ENCODE measurements around the gene ABHD12.

The ABHD12 gene

DNA sequence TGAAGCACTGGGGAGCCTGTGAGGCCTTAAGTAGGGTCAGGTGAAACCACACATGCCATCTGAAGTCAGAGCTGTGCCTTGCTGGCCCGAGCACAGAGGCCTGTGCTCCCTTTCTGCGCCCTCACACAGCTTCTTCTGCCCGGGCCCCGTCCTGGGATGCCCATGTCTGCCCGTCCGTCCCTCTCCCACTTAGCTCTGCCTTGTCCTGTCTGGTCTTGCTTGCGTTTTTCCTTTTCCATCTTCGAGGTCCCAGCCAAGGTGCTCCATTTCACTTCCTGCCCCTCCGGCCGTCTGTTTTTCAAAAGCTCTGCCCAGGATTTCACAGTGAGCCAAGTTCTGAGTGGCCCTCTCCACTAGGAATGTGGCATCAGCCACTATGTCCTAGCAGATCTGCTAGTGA is 97.1 kb downstream of the ABHD12 start:
- no peak overlapping the region for H3K4me3 ChIP-seq (ENCODE audit: low read depth, low read length)

DNA sequence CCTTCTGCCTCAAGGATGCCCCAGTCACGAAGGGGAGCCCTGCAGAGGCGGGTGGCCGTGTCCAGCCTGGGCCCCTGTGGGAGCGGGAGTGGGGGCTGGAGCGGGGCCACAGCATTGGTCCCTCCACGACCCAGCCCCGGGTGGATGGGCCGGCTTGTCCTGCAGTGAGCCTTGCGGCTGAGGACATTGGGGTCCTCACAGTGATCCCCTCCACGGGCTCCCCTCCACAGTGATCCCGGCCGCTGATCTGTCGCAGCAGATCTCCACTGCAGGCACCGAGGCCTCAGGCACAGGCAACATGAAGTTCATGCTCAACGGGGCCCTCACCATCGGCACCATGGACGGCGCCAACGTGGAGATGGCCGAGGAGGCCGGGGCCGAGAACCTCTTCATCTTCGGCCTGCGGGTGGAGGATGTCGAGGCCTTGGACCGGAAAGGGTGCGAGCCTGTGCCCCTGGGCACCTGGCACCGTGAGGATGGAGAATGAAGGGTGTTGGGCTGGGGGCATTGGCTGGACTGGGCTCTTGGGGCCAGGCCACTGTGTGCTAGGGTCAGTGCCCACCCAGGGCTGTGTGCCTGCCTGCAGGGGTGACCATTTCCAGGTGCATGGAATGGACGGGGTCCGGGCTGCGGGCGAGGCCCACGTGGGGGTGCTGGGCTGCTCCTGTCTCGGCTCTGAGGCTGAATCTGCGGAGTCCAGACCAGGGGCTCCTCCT is 98.3 kb downstream of the ABHD12 start:
- H3K4me3 ChIP-seq (ENCODE audit: low read depth, low read length): no peak overlapping the region

DNA sequence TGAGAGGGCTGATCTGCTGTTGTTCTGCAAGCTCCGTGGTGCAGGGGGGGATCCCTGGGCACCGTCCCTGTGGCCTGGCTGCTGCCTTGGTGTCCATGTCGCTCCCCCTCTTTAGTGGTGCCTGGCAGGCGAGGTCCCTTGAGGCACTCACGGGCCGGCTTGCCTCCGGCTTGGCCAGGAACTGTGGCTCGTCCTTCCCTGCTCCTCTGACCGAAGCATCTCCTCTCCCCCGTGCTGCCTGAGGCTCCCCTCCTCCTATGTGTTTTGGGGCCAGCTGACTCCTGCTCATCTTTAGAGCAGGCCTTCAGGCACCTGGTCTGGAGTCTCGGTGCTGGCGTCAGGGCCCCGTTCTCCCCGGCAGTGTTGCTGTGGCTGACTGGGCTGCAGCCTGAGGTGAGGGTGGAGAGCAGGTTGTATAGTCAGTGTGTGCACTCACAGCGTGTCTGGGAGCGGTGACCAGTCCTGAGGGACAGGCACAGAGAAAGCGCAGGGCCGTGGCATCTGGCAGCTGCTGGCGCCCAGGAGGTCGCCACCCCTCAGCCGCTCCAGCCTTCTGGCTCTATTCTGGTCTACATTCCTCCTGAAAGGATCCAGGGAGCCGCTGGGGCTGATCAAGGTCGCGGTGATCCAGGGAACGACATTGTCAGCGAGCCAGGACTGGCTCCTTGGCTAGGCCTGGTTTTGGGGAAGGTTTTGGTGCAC is 99.1 kb downstream of the ABHD12 start:
- H3K4me3 ChIP-seq (ENCODE audit: low read depth, low read length): no peak overlapping the region

DNA sequence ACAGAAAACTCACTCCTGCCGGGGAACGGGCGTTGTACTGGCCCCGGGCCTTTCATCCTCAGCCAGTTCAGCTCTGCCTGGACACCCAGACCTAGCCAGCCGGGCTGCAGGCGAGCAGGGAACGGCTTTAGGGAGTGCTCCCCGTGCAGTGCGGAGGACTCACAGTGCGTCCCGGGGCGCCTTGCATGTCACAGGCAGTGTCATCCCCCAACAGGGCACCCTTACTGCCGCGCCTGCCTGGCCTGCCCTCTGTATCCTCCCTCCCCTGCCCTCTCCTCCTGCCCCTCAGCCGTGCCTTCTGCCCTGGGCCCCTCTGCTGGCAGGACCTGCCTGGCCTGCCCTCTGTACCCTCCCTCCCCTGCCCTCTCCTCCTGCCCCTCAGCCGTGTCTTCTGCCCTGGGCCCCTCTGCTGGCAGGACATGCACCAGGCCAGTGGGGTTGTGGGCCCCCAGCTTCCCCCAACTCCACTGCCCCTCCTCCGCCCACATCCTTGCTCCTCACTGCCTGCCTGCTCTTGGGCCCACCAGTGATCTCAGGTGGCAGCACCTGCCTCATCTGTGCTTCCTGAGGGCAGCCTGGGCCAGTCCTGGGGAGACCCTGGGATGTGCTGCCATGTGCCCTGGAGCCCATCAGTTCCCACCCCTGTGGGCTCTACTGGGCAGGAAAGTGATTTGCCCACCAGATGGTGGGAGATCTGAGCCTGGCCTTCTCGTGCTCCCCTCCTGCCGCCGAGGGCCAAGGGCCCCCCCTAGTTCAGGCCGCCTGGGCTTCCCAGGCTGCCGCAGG is 99.8 kb downstream of the ABHD12 start:
- H3K4me3 ChIP-seq (ENCODE audit: low read depth, low read length): no peak overlapping the region

DNA sequence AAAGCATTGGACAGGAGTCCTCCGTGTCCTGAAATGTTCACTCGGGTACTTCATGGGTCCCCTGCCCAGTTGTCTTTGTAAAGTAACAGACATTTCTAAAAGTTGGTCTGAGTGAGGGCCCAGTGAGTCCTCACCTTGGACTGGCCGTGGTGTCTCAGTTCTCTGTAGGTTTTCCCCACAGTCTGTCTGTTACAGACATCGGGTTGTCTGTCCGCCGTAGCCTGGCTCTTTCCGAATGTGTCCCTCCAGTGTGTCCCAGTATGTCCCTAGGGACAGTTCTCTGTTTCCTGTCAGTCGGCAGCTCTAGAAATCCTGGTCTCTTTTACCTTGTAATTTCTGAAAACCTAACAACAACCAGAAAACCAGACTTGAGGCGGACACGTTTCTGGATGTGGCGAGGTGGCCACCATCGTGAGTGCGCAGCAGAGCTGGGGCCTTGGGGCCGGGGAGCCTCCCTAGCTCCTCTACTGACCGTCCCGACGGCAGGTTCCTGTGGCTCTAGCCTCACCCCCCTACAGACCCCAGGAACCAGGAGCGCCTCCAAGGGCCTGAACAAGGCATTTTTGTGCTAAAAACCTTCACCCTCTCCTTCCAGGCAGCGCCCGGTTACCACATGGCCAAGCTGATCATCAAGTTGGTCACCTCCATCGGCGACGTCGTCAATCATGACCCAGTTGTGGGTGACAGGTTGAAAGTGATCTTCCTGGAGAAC is 100.6 kb downstream of the ABHD12 start:
- no peak overlapping the region for H3K4me3 ChIP-seq (ENCODE audit: low read depth, low read length)

DNA sequence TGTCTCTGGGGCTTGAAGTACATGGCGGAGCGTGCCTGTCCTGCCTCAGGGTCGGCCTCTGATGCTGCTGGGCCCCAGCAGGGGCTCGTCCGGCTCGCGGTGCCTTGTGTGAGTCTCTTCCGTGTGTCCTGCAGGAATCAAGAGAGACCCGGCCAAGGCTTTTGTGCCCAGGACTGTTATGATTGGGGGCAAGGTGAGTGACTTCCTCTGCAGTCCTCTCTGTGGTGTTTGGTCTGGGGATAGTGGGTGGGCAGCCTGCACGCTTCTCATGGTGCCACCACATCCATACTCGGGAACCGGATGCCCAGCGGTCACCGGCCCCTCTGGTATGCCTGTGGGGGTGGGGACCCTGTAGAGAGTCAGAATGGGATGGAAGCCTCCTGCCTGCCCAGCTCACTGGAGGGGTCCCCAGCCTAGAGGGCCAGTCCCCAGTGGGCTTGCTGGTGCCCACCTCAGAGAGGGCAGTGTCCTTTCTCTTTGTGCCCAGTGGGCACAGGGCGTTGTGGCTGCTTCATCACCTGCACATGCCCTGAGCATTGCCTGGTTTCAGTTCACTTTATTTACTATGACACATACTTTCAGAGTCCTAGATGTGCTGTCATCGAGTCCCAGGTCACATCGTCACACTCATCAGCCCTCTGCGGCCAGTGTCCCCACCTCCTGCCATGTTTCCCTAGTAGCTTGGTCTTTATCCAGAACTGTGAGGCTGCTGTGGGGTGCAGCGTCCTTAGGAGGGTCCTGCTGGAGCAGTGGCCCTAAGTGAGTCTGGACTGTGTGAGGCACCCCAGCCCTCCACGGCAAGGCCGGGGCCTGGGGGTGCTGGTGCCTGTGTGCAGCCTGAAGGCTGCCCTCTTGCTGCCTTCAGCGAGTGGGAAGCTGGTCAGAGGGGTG is 102.1 kb downstream of the ABHD12 start:
- no peak overlapping the region for H3K4me3 ChIP-seq (ENCODE audit: low read depth, low read length)

DNA sequence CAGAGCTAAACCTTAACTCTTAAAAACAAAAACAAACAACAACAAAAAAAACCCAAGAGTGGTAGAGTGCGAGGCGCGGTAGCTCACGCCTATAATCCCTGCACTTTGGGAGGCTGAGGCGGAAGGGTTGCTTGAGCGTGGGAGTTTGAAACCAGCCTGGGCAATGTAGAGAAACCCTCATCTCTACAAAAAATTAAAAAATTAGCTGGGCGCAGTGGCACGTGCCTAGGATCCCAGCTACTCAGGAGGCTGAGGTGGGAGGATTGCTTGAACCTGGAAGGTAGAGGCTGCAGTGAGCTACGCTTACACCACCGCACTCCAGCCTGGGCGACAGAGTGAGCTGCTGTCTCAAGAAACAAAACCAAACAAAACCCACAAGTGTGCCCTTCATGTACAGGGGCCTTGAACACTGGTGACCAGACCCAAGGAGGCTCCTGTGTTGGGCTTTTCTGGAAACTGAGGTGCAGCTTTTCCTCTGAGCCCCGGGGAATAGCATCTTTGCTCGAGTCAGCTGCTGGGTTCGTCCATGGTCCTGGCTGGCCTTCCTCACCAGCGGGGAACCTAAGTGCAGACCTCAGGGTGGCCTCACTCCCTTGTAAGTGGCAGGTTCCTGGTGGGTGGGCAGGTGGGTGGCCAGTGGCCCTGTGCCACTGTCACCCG is 102.9 kb downstream of the ABHD12 start:
- H3K4me3 ChIP-seq (ENCODE audit: low read depth, low read length): no peak overlapping the region

DNA sequence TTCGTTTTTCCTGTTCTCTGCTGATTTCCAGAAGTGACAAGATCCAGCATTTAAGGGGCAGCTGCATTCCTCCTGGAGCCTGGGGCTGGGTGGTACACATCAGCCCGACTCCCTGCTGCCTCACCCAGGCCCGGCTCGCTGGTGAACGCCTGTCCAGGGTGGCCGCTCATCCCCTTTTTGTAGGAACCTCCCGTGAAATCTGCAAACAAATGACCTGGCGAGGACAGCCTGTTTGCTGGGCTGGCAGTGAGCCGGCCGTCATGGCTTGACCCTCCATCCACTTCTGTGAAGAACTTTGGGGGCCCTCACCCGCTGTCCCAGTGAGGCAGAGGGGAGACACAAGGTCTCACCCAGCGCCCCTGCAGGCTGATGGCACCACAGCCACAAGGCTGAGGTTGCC is 103.7 kb downstream of the ABHD12 start:
- H3K4me3 ChIP-seq (ENCODE audit: low read depth, low read length): no peak overlapping the region

DNA sequence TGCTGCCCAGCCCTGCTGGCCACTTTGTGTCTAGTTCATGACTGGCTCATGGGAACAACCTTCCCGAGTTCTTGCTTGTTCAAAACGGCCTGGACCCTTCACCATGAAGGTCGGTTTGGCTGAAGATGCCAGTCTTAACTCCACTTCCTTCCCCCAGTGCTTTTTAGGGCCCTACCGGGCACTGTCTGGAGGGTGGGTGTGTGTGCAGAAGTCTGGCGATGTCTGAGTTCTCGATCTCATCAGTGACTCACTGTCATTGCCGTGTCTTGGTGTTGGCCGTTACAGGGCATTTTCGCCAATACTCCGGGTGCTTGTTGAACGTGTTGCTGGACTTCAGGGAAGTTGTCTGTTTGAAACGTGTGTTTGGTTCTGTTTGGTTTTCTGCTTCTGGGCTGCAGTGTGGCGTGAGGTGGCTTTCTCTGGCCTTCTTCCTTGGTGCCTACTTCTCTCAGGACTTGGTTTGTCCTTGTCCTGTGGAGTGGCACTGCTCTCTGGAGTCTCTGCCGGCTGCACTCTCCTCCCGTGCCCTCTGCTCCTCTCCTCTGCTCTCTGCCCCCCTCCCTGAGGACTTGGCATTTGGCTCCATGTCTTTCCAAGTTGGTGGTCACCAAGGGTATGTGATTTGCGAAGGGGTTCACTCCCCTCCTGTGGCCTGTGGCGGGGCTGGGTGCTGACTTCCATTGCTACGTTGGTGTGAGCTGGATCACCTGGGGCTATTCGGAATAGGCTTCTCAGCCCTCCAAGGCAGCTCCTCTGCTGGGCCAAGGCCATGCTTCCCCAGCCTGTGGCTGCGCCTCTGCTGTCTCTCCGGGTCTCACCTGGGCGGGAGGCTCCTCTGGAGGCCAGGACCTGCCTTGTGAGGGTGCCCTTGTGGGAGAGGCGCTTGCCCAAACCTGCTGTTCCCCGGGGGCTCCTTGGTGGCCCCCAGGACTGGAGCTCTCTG is 104.5 kb downstream of the ABHD12 start:
- H3K4me3 ChIP-seq (ENCODE audit: low read depth, low read length): no peak overlapping the region

DNA sequence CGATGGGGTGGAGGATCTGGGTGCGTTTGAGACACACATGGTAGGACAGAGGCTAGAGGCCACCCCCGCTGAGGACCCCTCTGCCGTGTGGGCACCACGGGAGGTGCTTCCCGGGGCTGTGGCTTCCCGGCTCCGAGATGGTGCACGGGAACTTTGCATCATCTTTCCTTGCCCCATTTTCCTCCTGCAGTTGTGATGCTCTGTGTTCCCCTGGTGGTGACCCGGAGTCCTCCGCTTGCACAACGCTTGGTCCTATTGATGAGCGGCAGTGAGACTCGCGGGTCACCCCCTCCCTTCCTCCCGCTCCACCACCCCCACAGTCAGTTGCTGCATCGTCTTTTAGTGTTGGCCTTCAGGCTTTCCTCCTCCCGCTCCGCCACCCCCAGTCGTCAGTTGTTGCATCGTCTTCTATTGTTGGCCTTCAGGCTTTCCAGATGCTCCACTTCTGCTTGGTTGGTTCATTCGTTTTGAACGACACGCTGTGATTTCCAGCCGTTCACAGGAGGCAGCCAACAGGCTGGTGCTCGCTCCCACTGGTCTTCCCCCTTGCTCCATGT is 105.5 kb downstream of the ABHD12 start:
- H3K4me3 ChIP-seq (ENCODE audit: low read depth, low read length): no peak overlapping the region

DNA sequence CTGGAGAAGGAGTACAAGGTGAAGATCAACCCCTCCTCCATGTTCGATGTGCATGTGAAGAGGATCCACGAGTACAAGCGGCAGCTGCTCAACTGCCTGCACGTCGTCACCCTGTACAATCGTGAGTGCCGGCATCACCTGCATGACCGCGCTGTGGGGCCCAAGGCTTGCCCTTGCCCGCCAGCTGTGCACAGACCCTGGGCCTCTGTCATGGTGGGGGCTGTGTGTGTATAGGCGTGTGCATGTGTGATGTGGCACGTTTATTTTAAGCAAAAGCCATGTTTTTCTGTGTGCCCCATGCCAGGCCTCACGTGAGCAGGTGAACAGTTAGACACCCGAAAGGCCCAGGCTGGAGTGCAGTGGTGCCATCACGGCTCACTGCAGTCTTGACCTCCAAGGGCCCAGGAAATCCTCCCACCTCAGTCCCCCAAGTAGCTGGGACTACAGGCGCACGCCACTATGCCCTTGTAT is 106.5 kb downstream of the ABHD12 start:
- no peak overlapping the region for H3K4me3 ChIP-seq (ENCODE audit: low read depth, low read length)

DNA sequence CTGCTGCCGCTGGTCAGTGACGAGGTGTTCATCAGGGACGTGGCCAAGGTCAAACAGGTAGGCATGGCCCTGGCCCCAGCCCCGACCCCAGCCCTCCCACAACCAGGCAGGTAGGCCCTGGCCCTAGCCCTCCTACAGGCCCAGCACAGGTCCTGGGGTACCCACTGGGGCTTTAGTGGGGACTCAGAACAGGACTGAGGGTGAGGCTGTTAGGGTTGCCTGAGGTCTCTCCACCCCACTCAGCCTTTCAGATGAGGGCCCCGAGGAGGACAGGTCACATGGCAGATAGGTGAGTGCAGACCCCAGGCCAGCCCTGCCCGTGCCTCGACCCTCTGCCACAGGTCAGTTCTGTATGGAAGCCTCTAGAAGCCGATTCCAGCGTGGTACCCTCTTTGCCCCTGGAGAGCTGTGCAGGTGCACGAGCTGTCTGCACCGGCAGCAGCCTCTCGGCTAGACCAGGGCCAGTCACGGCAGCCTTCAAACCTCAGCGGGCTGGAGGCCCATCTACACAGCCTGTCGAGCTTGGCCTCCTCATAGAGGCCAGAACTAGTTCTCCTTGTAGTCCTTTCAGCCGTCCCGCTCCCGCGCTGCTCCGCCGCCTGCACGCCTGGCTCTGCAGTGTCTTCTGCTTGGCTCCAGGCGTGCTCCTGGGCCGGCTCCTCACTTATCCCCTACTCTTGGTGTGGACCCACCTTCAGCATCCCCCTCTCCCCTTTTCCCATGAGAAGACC is 107.2 kb downstream of the ABHD12 start:
- no peak overlapping the region for H3K4me3 ChIP-seq (ENCODE audit: low read depth, low read length)

DNA sequence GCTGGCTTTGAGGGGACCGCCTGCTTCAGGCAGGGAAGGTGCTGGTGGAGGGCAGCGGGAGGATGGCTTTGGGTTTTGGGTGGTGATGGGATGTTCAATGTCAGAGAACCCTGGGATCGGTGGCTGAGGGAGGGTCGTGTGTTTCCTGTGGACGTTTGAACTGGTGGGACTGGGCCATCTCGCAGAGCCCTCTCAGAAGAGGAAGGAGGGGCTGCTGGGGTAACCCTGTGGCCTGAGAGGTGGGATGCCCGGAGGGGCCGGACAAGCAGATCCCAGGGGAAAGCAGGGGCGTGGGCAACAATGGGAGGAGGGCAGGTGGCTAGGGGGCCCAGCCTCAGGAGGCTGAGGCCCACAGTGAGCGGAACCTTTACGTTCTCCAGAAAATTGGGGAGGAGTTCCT is 107.8 kb downstream of the ABHD12 start:
- H3K4me3 ChIP-seq (ENCODE audit: low read depth, low read length): no peak overlapping the region

DNA sequence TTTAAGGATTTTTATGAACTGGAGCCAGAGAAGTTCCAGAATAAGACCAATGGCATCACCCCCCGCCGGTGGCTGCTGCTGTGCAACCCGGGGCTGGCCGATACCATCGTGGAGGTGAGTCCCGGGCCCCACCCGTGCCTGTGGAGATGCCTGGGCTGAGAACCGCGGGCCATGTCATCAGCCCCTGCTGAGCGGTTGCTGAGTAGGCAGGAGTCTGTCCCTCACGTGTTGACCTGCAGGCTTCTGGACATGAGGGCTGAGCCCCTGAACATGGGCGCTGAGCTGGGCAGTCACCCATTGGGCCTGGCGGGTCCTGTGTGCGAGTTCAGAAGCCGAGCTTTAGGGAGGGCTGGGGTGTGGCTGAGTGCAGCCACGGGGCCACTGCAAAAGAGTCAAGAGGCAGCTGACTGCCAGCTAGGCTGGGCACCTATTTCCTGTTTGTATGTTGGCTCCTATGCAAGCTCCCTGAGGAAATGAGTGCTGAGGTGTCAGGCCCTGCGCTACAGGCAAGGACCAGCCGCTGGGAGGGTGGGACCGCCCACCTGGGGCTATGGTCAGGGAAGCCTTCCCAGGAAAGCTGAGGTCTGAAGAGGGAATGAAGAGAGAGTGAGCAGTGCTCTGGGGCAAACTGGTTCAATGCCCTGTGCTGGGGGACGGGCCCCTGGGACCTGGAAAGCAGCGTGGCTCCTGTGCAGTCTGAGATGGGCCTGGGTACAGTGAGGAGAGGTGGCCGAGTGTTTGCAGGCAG is 108.4 kb downstream of the ABHD12 start:
- no peak overlapping the region for H3K4me3 ChIP-seq (ENCODE audit: low read depth, low read length)

DNA sequence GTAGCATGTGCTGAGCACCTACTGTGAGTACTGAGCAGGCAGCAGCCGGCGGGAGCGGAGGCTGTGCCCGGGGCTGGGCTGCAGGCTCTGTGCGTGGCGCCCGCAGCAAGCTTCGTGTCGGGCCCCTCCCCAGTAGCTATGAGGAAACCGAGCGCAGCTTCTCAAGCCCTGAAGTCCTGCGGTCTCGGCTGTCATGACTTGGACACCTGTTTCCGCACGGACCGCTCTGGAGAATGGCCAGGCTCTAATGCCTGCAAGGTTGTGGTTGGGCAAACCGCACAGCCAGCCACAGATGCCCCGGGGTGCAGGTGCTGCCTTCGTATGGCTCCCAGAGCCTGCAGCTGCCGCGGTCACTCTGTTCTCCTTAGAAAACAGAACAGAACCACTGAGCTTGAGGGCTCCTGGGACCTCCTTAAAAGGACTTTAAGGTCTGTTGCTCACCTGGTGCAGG is 109.1 kb downstream of the ABHD12 start:
- H3K4me3 ChIP-seq (ENCODE audit: low read depth, low read length): no peak overlapping the region

DNA sequence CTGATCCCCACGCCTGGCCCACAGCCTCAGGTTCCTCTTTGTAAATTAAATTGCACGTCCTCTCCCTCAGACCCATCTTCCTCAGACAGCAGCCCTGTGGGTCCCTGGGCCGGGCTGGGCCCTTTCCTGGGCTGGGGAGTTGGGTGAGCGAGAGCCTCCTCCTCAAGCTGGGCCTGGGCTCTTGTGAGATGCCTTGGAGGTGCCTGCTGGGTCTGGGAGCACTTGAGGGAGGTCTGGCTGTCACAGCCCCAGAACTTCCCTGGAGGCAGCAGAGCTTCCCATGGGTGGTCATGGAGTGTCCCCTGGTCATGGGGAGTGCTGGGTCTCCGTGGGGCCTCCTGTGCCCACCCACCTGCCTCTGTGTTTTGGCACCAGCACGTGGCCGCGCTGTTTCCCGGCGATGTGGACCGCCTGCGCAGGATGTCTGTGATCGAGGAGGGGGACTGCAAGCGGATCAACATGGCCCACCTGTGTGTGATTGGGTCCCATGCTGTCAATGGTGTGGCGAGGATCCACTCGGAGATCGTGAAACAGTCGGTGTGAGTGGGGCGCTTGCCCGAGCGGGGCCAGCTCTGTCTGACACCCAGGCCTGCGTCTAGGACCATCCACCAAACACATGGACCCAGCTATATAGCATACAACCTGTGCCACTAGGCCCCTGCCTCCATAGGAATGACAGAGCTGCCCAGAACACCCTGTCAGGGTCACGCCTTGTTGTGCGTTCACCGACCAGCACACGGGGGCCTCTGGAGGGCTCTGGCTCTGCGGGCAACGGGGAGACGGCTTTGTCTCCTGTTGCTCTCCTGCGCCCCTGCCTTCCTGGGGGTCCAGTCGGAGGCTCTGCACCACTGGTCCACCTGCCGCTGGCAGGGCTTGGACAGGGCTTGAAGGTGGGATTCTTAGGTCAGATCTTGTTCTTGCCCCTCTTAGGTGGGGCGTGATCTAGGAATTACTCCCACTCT is 109.8 kb downstream of the ABHD12 start:
- H3K4me3 ChIP-seq (ENCODE audit: low read depth, low read length): no peak overlapping the region
